Midbrain (tissue), 1 donor: Measurements from ENCODE around the gene ST3GAL3.
"Not testable (repeated sequence)": the region's sequence is repeated elsewhere in the genome, so short reads cannot be mapped to it uniquely, and the experiment has no call there.

Source experiments
- DNase-seq: peaks from one replicate; lab custom pipeline; 2025; lab: John Stamatoyannopoulos, UW

ST3GAL3 gene

GRCh38 chr1:43703836-43704235, 3.5 kb upstream of the ST3GAL3 start:
- DNase-seq, result no peak

GRCh38 chr1:43704838-43705237, 2.5 kb upstream of the ST3GAL3 start:
- peak; percentile 9 for DNase-seq

- DNase-seq, result no peak
Measured at GRCh38 chr1:43705334-43705733, 2.0 kb upstream of the ST3GAL3 start.

GRCh38 chr1:43705982-43706597, 1.2 kb upstream of the ST3GAL3 start:
- no peak for DNase-seq

- no peak for DNase-seq
Measured at GRCh38 chr1:43706598-43707189, 642 bp upstream of the ST3GAL3 start.

- no peak for DNase-seq
Measured at GRCh38 chr1:43708002-43708410, 670 bp downstream of the ST3GAL3 start.

- no peak for DNase-seq
Measured at GRCh38 chr1:43711049-43711448, 3.7 kb downstream of the ST3GAL3 start.

GRCh38 chr1:43711524-43712386, 4.4 kb downstream of the ST3GAL3 start:
- no peak for DNase-seq

GRCh38 chr1:43716559-43717281, 9.4 kb downstream of the ST3GAL3 start:
- DNase-seq, result no peak

GRCh38 chr1:43719063-43719462, 11.7 kb downstream of the ST3GAL3 start:
- no peak for DNase-seq

GRCh38 chr1:43719670-43720419, 12.5 kb downstream of the ST3GAL3 start:
- not testable (repeated sequence) for DNase-seq

- DNase-seq, result no peak
Measured at GRCh38 chr1:43722810-43723209, 15.5 kb downstream of the ST3GAL3 start.

GRCh38 chr1:43729816-43730463, 22.6 kb downstream of the ST3GAL3 start:
- DNase-seq, result no peak

GRCh38 chr1:43731867-43732531, 24.7 kb downstream of the ST3GAL3 start:
- DNase-seq, result no peak

GRCh38 chr1:43736819-43737218, 29.5 kb downstream of the ST3GAL3 start:
- no peak for DNase-seq

- DNase-seq, result no peak
Measured at GRCh38 chr1:43742026-43742425, 34.7 kb downstream of the ST3GAL3 start.

GRCh38 chr1:43743206-43743605, 35.9 kb downstream of the ST3GAL3 start:
- DNase-seq, result no peak

GRCh38 chr1:43747736-43748135, 40.4 kb downstream of the ST3GAL3 start:
- no peak for DNase-seq

GRCh38 chr1:43750083-43750482, 42.7 kb downstream of the ST3GAL3 start:
- DNase-seq, result no peak

GRCh38 chr1:43753422-43753821, 46.1 kb downstream of the ST3GAL3 start:
- DNase-seq, result no peak

GRCh38 chr1:43754892-43755291, 47.6 kb downstream of the ST3GAL3 start:
- no peak for DNase-seq
